Activated naive CD8-positive, alpha-beta T cell treated with anti-CD3 and anti-CD28 coated beads, Interleukin-2, amount 50 U/mL, for 16 hours (primary cell): Measurements from ENCODE around the gene CCKAR.

Experiments used
- DNase-seq: peaks from one replicate; pipeline ENCODE4 v3.0.0-alpha.2; 2020; ENCODE audit warnings: low read depth, low spot score

Gene CCKAR

DNA sequence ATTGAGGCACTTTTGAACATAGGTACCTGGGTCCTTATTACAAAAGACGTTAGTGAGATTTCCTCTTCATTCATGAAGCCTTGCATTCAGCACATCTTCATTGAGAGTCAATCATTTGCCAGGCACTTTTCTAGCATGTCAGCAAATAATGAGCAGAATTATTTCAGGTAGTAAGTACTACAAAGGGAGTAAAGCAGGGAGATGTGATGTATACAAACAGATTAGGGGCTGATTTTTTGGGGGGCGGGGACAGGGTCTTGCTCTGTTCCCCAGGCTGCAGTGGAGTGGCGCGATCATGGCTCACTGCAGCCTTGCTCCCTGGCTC lies 638 bp upstream of the CCKAR start:
- no peak for DNase-seq

DNA sequence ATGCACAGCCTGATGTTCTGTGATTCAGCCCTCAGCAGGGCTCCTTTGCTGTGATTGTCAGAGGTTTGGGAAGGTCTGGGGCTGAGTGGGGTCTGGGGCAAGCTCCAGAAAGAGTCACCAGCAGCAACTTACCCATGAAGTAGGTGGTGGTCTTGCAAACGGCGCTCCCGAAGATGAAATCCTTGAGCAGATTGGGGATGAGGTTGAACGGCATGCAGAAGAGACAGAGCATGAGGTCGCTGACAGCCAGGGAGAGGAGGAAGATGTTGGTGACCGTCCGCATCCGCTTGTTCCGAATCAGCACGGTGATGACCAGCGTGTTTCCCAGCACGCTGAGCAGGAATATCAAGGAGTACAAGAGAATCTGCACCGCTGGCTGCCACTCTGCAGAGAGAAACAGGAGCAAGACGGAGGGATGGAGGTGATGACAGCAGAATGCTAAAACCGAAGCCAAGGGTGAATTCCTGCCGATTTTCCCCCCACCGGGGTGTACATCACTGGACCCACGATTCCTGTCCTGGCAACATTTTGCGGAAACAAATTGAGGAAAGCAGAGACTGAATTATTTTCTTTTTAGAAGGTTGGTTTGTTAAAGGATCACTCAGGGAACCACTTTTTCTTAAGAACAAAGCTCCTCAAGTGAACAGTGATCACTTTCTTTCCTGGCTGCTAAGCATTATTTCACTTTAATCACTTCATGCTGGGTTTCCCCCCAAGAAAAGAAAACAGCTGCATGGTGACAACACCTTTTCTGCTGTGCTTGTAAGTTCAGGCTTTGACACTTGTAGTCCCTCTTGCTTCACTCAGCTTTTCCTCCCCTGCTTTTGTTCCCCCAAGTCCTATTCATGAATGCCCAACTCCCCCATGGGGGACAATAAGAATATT lies 941 bp downstream of the CCKAR start:
- DNase-seq, result no peak

DNA sequence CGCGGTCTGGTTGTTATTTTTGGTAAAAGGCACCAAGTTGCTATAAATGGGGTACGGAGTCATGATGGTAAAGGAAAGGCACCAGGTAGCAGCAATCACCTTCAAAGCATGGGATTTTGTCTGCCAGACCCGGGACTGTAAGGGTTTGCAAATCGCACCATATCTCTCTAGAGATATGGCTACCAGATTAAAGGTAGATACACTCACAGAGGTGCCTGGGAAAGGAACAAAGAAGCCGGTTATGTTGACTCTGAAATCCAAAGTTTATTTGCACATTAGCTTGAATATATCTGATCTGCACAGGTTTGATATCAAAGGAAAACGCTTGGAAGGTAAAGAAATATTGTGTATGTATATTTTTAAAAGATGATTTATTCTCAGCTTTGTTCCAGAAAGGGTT lies 4.6 kb downstream of the CCKAR start:
- DNase-seq, result no peak

DNA sequence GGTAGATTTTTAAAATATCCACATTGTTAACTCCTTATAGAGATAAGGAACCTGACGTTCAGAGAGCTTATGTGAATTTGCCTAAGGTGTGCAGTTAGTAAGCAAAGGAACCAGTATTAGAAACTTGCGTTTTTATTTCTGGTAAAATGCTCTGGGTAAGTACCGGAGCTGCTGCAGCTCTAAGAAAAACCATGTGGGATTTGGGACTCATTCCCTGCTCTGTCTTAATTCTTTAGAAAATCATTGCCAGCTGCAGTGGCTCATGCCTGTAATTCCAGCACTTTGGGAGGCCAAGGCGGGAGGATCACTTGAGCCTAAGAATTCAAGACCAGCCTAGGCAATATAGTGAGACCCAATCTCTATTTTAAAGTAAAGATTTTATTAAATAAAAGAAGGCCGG lies 5.8 kb downstream of the CCKAR start:
- DNase-seq, result no peak

DNA sequence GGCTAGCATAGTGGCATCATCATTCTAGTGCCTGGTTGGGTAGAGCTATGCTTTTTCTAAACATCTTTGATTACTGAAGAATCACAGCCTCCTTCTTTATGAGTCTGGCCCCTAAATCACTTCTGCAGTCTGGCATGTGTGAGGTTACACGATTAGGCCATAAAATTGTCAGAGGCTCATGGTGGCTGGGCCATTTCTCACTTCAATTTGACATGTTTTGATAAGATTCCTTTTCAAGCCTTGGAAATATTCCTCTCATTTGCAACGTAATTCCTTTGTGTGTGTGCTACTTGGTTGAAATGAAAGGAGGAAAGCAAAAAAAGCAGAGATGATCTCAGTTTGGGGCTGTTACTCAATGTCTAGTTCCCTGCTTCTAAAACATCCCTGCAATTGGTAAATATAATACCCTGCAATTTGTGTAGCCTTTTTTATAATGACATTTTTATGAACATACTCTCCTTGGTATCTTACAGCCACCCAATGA lies 6.2 kb downstream of the CCKAR start:
- DNase-seq, result no peak

DNA sequence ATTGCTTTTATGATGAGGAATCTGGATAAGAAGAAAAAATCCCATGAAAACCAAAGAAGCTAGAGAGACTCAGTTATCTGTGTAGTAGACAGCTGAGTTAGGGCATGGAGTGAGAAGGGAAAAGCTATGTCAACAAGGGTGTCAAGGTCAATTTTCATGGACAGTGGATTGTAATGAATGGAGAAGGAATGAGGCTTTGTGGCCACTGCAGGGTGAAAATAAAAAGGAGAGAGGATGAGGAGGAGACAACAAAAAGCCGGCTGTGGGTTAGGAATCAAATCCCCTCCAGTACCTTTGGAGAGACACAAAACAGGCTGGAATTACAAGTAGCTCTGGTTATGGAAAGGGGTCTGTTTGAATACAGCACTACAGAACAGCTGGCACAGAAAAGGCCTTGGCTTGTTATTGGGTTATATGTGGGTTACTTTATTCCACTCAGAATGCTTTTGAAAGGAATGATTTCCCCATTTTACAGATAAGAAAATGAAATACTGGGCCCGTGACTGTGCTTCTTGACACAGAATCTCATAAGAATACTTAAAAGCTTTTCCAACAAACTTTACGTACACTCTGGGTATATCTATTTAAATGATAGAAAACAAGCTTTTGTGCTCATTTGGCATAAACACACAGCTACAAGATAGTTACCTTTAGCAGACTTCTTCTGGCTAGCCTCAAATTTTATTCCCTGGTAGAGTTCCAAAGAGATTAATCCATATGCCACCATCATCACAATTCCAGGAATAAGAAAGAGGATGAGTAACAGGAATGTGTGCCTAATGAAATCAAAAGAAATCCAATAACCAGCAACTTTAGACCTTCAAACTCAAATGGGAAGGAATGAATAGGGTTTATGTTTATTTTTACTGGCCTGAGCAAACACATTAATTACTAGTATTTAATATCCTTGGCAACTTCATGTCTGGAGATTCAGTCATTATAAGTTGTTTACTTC lies 7.5 kb downstream of the CCKAR start:
- no peak for DNase-seq

DNA sequence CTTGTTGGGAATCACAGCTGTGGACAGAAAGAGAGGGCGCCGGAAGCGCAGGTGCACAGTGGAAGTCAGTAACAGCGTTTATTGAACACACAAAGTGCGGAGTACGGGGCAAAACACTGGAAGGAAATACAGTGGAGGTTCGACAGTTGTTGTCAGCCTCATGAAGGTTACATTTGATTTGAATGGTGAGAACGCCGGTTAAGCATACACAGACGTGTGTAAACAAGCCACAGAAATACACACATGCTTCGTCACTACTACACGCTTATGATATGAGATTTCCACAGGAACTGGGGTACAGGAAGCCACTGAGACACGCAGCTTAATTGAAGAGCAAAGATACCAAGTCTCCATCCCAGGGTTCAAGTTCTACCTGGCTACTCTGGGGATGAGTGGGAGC lies 12.0 kb downstream of the CCKAR start:
- no peak for DNase-seq

DNA sequence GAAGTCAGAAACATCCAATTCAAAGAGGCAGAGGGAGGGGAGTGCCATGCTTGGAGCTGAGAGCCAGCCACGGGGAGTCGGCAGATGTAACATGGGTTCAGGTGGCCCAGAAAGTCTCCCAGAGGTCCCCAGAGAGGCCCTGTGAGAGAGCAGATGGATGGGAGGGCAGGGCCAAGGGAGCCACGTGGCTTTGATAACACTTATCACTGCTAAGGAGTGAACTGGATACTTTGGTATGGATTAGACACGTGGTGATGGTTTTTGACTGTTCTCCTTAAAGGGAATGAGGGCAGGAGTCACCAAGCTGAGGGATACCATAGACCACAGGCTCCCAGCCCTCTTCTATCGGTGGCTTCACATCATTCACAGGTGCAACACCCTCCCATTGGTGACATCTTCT lies 13.7 kb downstream of the CCKAR start:
- DNase-seq, result no peak

DNA sequence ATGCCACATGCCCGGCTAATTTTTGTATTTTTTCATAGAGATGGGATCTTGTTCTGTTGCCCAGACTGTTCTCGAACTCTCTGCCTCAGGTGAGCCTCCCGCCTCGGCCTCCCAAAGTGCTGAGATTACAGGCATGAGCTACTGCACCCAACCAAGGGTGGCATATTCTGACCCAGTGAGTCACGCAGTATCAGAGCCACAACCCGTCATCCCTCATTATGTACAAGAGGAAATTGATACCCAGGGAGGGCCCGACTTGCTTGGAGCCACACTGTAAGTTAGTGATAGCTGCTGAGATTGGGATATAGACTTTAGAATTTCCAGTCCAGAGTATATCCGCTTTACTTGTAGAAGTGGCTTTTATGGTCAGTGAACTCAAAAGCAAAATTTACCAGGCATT lies 14.6 kb downstream of the CCKAR start:
- DNase-seq, result no peak

DNA sequence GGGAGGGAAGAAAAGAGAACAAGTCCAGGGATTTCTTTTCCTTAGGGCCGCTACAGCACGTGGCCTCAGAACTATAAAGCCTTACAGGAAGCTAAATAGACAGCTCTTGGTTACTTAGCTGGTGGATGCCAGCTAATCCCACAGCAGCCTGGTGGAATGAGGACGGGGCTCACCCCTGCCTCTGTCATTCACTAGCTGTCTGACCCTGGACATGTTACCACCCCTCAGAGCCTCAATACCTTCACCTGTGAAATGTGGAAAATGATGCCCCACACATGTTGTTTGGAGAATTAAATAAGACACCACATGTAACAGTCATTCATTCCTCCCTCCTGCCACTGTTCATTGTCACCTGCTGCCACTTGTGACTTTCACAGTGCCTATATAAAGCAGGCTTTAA lies 15.7 kb downstream of the CCKAR start:
- DNase-seq, result no peak

DNA sequence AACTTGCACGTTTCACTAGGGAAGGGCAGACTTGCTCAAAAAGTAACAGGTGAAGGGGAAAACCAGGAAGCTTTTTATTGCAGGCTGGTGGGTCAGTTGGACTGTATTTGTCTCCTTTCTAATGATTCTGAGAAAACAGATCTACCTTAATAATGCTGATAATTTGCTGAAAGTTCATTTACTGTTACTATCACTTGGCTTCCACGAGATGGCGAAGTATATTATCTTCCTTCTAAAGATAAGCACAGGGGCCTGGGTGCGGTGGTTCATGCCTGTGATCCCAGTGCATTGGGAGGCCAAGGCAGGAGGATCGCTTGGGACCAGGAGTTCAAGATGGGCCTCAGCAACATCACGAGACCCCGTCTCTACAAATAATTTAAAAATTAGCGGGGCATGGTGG lies 16.4 kb downstream of the CCKAR start:
- no peak for DNase-seq

DNA sequence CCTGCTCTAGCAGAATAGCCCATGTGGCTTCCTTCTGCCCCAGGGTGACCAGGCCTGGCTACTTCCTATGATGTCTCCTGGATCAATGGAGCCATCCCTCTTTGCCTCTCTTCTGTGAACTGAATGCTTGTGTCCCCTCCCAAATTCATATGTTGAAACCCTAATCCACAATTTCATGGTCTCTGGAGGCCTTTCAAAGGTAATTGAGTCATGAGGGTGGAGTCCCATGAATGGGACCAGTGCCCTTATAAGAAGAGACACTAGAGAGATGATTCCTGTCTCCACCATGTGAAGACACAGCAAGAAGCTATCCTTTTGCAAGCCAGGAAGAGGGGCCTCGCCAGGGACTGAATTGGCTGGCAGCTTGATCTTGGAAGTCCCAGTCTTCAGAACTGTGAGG lies 18.4 kb downstream of the CCKAR start:
- DNase-seq, result no peak

DNA sequence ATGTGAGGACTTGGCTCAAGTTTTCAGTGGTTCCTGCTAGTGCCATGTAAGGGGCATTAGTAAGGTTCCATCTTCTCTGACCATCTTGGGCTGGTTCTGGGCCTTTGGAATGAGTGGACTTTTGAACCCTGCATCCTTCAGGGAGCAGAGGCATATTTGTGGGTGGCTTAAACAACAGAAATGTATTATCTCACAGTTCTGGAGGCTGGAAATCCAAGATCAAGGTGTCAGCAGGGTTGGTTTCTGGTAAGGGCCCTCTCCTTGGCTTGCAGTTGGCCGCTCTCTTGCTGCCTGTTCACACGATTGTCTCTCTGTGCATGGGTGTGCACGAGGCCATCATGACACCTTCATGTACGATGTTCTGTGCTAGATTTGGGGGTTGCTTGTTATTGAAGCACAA lies 21.3 kb downstream of the CCKAR start:
- no peak for DNase-seq

DNA sequence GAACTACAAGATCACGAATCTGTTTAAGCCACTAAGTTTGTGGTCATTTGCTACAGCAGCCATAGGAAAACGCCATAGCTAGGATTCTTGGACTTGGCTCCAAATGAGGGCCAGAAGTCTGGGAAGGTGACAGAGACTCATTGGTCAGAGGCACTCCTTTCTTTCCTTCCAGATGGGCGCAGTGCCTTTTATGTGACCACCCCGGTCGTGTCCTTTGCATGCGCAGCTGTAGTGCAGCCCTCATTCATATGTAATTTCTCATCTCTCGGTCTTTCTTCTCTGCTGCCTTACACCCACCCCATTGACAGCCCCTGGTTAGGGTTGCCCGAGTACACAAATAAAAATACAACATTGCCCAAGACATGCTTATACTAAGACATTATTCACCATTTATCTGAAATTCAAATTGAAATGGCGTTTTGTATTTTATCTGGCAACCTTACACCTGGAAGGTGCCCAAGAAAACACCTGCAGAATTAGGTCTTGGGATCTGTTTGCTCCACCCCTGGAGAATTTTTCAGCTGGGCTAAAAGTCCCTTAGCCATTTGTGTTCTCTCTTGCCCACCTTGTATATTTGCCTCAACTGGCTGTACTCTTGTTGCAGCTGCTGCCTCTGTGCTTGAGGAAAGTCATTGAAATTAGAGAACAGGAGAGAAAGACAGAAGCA lies 21.9 kb downstream of the CCKAR start:
- DNase-seq, result no peak

DNA sequence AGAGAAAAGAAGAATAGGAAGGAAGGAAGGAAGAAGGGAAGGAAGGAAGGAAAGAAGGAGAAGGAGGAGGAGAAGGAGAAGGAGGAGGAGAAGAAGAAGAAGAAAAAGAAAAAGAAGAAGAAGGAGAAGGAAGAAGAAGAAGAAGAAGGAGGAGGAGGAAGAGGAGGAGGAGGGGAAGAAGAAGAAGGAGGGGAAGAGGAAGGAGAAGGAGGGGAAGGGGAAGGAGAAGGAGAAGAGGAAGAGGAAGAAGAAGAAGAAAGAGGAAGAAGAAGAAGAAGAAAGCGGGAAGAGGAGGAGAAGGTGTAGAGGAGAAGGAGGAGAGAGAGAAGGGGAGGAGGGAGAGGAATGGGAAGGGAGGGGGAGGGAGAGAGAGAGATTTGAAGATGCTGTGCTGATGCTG lies 22.6 kb downstream of the CCKAR start:
- no peak for DNase-seq

DNA sequence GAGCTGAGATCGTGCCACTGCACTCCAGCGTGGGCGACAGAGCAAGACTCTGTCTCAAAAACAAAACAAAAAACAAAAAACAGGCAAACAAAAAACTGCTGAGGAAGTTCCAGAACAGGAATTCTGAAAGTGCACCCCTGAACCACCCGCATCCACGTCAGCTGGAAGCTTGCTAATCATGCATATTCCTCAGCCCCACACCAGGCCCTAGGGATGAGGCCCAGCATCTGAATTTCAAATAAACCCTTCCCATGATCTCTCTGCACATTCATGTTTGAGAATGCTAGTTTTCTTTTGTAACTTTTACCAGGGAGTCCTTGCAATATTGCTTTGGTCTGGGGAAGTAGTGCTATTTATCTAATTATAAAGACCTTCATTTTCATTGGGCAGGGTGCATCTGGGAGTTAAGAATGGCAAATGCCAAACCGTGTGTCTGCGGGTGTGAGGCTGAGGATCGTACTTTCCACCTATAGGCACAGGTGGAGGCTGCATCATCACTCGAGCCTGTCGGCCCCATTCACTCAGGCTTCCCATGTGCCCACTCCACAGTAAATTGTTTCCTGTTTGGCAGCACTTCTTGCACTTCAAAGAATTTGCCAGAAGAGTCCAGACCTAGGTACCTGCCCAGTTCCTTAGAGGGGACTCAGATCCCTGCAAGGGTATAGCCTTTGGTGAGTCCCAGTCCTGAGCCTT lies 23.6 kb downstream of the CCKAR start:
- no peak for DNase-seq

DNA sequence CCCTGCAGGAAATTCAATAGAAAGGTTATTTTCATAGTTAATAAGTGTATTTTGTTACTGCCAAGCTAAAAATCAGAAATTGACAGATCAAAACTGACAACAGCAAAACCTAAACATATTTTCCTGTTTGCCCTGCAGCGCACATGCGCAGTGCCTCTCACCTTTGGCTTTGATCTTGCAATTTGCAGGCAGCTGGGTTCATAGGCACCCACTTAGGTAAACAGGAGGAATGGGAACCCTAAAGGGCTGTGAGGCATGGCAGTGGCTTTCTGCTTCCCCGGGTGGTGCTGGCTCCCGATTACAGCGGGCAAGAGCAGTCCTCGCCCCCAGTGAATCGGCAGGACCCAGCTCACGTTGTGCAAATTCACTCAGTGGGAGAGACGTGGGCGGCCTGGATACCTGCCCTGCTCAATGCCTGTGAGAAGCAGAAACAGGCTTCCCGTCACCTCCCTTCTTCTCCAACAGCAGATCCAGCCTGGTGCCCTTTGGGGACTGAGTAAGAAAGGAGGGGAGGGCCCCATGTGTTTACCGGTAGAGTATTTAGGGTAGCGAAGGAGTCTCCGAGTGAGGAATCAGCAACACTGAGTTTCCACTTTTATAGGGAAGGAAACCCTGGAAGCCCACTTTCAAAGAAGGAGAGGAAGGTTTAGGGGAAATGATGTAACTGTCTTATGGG lies 25.7 kb downstream of the CCKAR start:
- no peak for DNase-seq

DNA sequence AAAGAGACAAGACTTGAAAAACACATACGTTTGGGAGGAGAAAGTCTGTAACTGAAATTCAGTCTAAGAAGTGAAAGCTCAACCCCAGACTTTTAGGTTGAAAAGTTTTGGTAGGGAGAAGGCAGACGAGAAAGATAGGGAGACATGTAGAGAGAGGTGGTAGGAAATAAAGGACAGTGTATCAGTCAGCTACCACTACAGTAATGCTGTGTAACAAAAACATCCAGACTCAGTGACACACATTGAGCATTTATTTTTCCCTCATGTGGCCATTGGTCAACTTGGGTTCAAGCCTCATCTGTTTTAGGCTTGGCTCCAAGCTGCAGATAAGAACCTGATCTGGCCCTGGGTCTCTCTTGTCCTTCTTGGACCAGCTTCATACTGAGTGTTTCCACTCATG lies 26.9 kb downstream of the CCKAR start:
- DNase-seq, result no peak

DNA sequence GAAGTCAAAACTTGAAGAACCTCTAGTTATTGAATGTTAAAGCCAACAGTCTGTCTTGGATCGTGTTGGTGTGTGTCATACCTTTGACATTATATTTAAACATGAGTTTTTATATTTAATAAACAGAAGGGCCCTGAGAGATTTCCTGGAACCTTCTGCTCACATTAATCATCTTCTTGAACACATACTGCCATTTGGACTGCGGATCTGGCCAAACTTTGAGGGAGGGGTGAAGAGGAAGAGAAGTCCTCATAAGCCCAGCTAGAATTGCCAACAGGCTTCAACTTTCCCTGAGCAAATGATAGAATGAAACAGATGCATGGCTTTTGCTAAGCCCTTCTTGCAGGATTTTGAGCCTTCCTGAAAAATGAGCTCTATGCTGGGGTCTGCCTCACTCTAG lies 27.4 kb downstream of the CCKAR start:
- no peak for DNase-seq

DNA sequence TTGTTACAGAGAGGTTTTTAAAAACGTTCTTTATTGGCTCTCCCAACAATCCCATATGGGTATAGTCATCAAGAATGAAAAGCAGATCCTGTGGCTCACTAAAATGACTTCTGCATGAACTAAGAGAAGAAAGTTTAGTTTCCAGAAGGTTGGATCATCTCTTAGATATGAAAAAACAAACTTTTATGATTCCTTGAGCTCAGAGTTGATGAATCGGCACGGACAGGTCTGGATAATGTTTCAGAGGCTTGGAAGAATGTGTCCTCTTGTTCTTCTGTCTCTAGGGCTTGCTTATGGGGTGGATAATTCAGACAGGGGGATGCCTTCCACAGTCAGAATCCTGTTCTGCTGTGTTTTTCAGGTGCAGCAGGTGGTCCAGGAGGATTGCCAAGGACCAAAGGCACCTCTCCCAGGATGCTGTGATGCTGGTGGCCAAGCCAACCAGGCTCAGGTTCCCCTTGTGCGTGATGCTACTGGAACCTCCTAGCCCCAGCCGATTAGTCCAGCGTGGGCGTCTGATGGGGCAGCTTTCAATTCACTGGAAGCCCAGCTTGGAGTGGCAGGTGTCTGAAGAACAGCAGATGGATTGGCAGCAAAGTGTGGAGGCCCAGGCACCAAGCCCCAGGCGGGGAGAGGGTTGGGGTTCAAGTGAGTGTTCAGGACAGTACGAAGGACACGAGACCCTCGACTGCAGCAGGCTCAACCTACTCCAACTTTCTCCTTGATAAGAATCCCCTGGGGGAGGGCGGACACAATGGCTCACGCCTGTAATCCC lies 30.3 kb downstream of the CCKAR start:
- no peak for DNase-seq
